Measurements from ENCODE around the gene CTDSPL. TPM values are rescaled to one million over a fixed set of nuclear protein-coding genes. Genes with fewer than 3 reads are reported as not detected.

The CTDSPL gene
- total RNA-seq, 1 donor from 2014 or later = 4.5 TPM

GRCh38 chr3:37997791-37998370, 136.2 kb downstream of the CTDSPL start:
- intact Hi-C loops (cut with micrococcal nuclease) = loop anchor here (2.0 kb wide), 1 partner anchor 499 kb away; the partner anchor contains the start of gene EXOG

DNA sequence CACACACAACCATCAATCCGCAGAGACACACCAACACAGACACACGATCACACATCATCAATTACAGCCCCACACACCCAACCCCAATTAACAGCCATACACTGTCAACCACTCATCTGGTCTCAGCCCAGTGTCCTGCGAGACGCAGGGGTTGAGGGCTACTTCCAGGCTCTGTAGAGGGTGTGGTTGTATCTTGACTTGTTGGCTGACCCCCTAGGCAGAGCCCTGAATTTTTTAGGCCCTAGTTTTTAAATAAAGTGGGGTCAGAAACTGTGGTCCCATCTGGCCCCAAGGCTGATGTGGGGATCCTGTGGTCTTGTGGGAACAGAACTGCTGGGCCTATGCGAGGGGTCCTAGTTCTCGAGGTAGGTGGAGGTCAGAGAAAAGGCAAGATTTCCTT, 138.2 kb downstream of the CTDSPL start:
- intact Hi-C loops (cut with micrococcal nuclease) = no loop called here

- intact Hi-C loops (cut with micrococcal nuclease) = no loop called here
Measured at GRCh38 chr3:38000242-38000916, 138.7 kb downstream of the CTDSPL start.

GRCh38 chr3:38000965-38001455, 139.3 kb downstream of the CTDSPL start:
- intact Hi-C loops (cut with micrococcal nuclease) = no loop called here

GRCh38 chr3:38001456-38002081, 139.9 kb downstream of the CTDSPL start:
- intact Hi-C loops (cut with micrococcal nuclease) = no loop called here

GRCh38 chr3:38002291-38002876, 140.7 kb downstream of the CTDSPL start:
- intact Hi-C loops (cut with micrococcal nuclease) = no loop called here

- intact Hi-C loops (cut with micrococcal nuclease) = loop anchor here (1.0 kb wide), 2 partner anchors 29 to 148 kb away; no protein-coding TSS in a partner anchor
Measured at GRCh38 chr3:38002940-38003339, 141.3 kb downstream of the CTDSPL start.

DNA sequence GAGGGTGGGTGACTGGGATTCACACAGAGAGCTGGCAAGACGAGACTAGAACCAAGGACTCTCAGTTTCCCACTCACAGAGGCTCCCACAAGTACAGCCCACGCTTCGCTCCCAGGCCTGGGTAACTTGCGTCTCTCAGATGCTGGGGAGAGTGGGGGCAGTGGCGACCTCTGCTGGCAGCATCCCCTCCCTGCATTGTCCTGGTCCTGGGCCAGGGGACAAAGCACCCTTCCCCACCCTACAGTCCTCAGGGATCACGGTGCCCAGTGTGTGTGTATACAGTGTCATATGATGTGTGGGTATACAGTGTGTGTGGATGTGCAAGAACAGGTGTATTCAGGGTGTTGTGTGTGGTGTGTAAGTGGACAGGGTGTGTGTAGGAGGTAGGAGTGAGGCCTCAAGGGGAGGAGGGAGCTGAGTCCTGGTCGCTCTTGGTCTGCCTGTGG, 141.7 kb downstream of the CTDSPL start:
- intact Hi-C loops (cut with micrococcal nuclease) = loop anchor here (1.0 kb wide), 2 partner anchors 29 to 148 kb away; no protein-coding TSS in a partner anchor

GRCh38 chr3:38003817-38004414, 142.2 kb downstream of the CTDSPL start:
- intact Hi-C loops (cut with micrococcal nuclease) = loop anchor here (1.0 kb wide), 3 partner anchors 30 to 149 kb away; no protein-coding TSS in a partner anchor

- intact Hi-C loops (cut with micrococcal nuclease) = loop anchor here (1.0 kb wide), 1 partner anchor 36 kb away; no protein-coding TSS in a partner anchor
Measured at GRCh38 chr3:38004415-38005075, 142.9 kb downstream of the CTDSPL start.

GRCh38 chr3:38005076-38006020, 143.7 kb downstream of the CTDSPL start:
- intact Hi-C loops (cut with micrococcal nuclease) = no loop called here

DNA sequence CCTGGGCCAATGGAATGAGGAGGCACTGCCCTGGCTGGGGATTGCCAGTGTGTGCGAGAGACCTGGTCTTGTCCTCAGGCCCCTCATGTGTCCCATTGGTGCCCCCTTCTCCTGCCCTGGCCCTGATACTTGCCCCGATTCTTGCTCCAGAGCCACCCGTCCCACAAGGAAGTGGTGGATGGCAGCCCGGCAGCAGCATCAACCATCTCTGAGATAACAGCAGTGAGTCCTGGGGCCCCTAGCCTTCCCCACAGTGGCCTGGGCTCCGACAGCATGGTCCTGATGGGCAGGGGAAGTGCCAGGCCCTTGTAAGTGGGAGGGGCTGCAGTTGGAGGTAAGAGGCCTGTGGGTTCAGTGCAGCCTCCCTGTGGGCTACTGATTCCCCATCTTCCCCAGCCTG, 144.4 kb downstream of the CTDSPL start:
- intact Hi-C loops (cut with micrococcal nuclease) = no loop called here

DNA sequence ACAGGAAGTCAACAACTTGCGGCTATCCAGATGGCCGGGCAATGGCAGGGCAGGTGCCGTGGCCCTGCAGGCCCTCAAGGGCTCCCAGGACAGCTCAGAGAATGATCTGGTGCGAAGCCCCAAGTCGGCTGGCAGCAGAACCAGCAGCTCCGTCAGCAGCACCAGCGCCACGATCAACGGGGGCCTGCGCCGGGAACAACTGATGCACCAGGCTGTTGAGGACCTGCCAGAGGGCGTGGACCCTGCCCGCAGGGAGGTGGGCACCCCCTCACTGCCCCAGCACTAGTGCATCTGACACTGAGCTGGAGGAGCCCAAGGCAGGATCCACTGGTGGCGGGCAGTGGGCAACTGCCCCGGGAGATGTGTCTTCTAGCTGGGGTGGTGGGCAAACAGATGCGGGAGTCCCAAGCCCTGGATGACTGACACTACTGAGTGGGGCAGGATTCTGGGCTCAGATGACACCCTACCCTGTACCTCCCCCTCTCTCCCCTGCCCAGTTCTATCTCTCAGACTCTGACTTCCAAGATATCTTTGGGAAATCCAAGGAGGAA, 144.8 kb downstream of the CTDSPL start:
- intact Hi-C loops (cut with micrococcal nuclease) = no loop called here

GRCh38 chr3:38007754-38008090, 146.0 kb downstream of the CTDSPL start:
- intact Hi-C loops (cut with micrococcal nuclease) = no loop called here

DNA sequence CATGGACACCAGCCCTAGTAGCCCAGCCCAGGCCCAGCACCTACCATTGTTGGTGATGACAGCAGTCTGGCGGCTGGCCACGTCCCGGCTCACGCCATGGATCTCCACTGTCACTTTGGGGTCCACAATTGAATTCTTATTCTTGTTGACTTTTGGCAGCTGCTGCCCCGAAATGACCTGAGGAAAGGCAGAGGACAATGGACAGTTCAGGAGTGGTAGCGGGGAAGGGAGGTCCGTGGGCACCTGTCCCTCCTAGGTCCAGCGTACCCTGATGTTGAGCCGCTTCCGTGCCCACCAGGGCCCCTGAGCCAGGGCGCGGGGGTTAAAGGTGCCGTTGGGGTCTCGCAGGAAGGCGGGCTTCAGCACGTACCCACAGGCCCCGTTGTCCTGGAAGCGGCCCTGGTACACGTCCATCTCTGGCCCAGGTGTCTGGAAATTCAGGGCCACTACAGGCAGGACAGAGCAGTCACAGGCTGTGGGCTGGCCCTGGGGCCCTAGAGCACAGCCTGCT, 146.6 kb downstream of the CTDSPL start:
- intact Hi-C loops (cut with micrococcal nuclease) = no loop called here

GRCh38 chr3:38008971-38009580, 147.4 kb downstream of the CTDSPL start:
- intact Hi-C loops (cut with micrococcal nuclease) = no loop called here

DNA sequence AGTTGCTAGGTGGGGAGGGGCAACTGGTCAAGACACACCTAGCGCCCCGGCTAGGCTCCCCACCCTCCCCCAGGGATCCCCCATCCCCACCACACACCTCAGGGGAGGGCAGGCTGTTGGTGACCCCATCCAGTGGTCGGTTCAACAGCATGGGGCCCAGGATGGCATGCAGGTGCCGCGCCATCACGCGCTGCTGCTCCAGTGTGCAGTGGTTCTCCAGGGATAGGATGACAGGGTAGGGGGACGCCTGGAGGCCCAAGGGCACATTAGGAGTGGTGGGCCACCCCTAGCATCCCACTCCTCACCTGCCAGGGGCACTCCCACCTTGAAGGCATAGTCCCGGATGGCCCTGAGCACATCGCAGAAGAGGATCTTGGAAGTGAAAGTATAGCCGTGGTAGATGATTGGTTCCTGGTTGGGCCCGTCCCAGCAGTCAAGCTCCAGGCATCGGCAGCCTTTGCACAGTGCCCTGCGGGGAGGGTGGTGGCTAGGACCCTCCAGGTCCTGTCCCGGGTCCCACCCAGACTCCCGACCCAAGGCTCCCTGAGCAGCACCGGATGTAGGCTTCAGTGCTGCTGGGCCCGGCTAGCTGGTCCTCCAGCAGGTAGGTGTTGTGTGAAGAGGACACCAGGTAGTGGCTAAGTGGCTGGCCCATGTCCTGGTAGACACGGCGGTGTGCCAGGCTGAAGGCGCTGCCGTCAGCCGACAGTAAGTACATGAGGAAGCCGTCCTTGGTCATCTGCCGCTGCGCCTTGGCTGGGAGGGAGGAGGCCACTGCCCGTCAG, 148.3 kb downstream of the CTDSPL start:
- intact Hi-C loops (cut with micrococcal nuclease) = no loop called here

DNA sequence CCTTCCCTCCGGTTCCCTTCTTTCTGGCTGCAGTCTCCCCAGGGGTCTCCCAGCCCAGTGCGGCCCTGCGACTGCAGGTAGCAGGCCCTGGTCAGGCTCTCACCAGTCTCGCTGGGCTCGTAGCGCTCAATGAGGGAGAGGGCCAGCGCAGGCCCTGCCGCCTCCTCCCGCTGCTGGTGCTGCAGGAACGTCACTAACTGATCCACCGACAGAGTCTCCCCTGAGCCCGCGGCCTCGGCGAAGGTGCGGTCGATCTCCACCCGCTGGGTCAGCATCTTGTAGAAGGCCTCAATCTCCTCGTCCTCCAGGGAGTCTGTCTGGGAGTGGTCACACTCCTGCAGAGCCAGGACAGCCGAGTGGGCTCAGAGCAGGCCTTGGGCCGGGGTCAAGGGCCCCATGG, 149.4 kb downstream of the CTDSPL start:
- intact Hi-C loops (cut with micrococcal nuclease) = no loop called here
